NT2/D1 (cell line): ENCODE data around the gene LIX1.
"Not testable (repeated sequence)": the region's sequence is repeated elsewhere in the genome, so short reads cannot be mapped to it uniquely, and the experiment has no call there.

Experiments used
- DNase-seq: peaks from one replicate; pipeline ENCODE4 v3.0.0-alpha.2; 2011; ENCODE audit warnings: low read depth, low spot score
- H3K27me3 ChIP-seq: 2 replicates; pipeline ENCODE4 v1.6.0; 2011; ENCODE audit warnings: mild to moderate bottlenecking; ENCODE audit not compliant: insufficient read length, insufficient read depth
- H3K36me3 ChIP-seq: 2 replicates; pipeline ENCODE4 v1.6.1; 2011; ENCODE audit warnings: mild to moderate bottlenecking, low read length, mixed read lengths; ENCODE audit not compliant: insufficient read depth, insufficient read length
- H3K4me1 ChIP-seq: 2 replicates; pipeline ENCODE4 v1.5.1; 2011; ENCODE audit not compliant: insufficient read depth, insufficient read length
- H3K4me3 ChIP-seq: 2 replicates; pipeline ENCODE4 v1.5.1; 2011; ENCODE audit warnings: low read depth; ENCODE audit not compliant: insufficient read length
- H3K9ac ChIP-seq: 2 replicates; pipeline ENCODE4 v1.6.0; 2011; ENCODE audit warnings: low read depth; ENCODE audit not compliant: insufficient read length
- H3K9me3 ChIP-seq: 2 replicates; pipeline ENCODE4 v1.5.1; 2011; ENCODE audit warnings: mild to moderate bottlenecking, low read length; ENCODE audit not compliant: insufficient read depth
- SUZ12 ChIP-seq: IDR thresholded peaks from 2 replicates; pipeline ENCODE4 v1.6.1; 2011; ENCODE audit not compliant: insufficient read length, insufficient read depth; ENCODE audit errors: extremely low read depth
- YY1 ChIP-seq: IDR thresholded peaks from 2 replicates; pipeline ENCODE4 v1.6.1; 2011; ENCODE audit not compliant: insufficient read length, insufficient read depth
- ZNF274 ChIP-seq: IDR thresholded peaks from 2 replicates; pipeline ENCODE4 v1.6.1; 2011; ENCODE audit warnings: mild to moderate bottlenecking, low read depth, low read length

The LIX1 gene

GRCh38 chr5:97090944-97091343 is 51.5 kb downstream of the LIX1 start:
- H3K4me1 ChIP-seq, result no peaks in the 10 kb centered on the region
- H3K27me3 ChIP-seq, result no peaks in the 10 kb centered on the region
- TF ChIP-seq YY1, result no peak
- TF ChIP-seq SUZ12, result no peak
- no peak for TF ChIP-seq ZNF274
- no peaks in the 10 kb centered on the region for H3K36me3 ChIP-seq
- no peak overlapping the region for H3K4me3 ChIP-seq
- H3K9ac ChIP-seq, result no peak overlapping the region
- DNase-seq, result no peak
- peaks cover 7% of the 10 kb centered on the region; the same call in 1 of the 2 replicates for H3K9me3 ChIP-seq

DNA sequence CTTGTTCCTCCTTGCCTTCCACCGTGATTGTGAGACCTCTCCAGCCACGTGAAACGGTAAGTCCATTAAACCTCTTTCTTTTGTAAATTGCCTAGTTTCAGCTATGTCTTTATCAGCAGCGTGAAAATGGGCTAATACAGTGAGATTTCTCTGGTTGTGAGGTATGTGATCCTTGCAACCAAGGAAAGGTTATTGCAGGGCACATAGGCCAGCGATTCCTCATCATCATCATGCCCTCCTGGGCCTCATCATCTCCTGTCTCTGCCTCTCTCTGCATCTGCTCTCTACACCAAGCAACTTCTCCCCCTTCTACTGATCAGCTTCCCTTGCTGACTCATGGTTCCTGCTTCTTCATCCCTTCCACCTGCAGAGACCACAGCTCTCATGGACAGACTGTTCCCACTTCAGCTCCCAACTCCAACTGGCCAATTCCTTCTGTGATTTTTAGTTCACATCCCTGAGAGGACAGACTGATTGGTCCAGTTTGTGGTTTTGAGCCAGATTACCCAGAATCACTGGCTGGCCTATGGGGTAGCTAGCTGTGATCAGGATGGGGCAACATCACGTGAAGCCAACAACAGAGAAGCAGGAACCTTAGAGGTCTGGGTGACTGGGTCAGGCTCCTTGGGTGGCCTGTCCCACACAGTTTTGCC is 53.1 kb downstream of the LIX1 start:
- Histone ChIP-seq H3K4me1 (no peaks in the 10 kb centered on the region), H3K4me3 (no peak overlapping the region), H3K27me3 (no peaks in the 10 kb centered on the region), H3K9ac (no peak overlapping the region), H3K36me3 (no peaks in the 10 kb centered on the region), H3K9me3 (peaks cover 24% of the 10 kb centered on the region; the same call in 1 of the 2 replicates)
- TF ChIP-seq SUZ12, result no peak
- no peak for DNase-seq

DNA sequence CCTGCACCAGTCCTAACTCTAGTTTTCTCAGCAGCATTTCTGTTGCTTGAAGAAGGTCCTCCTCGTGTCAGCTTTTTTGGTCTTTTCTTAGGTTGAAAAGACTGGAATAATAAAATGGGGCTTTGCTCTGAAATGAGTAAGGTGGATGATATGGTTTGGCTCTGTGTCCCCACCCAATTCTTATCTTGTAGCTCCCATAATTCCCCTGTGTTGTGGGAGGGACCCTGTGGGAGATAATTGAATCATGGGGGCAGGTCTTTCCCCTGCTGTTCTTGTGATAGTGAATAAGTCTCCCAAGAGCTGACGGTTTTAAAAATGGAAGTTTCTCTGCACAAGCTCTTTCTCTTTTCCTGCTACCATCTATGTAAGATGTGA is 53.6 kb downstream of the LIX1 start:
- Histone ChIP-seq H3K36me3 (no peaks in the 10 kb centered on the region), H3K4me1 (no peaks in the 10 kb centered on the region), H3K27me3 (no peaks in the 10 kb centered on the region), H3K9ac (no peak overlapping the region), H3K9me3 (peaks cover 24% of the 10 kb centered on the region; the same call in 1 of the 2 replicates), H3K4me3 (no peak overlapping the region)
- TF ChIP-seq ZNF274 (no peak), SUZ12 (no peak), YY1 (no peak)
- DNase-seq, result no peak

GRCh38 chr5:97087138-97087537 is 55.3 kb downstream of the LIX1 start:
- Histone ChIP-seq H3K4me3 (no peak overlapping the region), H3K9ac (no peak overlapping the region), H3K9me3 (peaks cover 24% of the 10 kb centered on the region; the same call in 1 of the 2 replicates), H3K4me1 (no peaks in the 10 kb centered on the region), H3K36me3 (no peaks in the 10 kb centered on the region), H3K27me3 (no peaks in the 10 kb centered on the region)
- DNase-seq, result no peak
- TF ChIP-seq ZNF274 (no peak), SUZ12 (no peak), YY1 (no peak)

DNA sequence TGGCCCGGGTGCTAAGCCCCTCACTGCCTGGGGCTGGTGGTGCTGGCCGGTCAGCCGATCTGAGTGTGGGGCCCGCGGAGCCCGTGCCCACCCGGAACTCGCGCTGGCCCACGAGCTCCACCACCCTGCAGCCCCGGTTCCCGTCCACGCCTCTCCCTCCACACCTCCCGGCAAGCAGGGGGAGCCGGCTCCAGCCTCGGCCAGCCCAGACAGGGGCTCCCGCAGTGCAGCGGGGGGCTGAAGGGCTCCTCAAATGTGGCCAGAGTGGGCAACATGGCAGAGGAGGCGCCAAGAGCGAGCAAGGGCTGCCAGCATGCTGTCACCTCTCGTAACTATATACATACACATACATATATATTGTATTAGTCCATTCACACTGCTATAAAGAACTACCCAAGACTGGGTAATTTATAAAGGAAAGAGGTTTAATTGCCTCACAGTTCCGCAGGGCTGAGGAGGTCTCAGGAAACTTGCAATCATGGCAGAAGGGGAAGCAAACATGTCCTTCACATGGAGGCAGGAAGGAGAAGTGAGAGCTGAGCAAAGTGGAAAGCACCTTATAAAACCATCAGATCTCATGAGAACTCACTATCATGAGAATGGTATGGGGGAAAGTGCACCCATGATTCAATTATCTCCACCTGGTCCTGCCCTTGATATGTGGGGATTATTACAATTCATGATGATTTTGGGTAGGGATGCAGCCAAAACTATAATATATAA is 56.8 kb downstream of the LIX1 start:
- no peak for DNase-seq
- H3K4me3 ChIP-seq, result no peak overlapping the region
- TF ChIP-seq SUZ12, result no peak

GRCh38 chr5:97084782-97085458 is 57.5 kb downstream of the LIX1 start:
- not testable (repeated sequence) for H3K4me1 ChIP-seq, DNase-seq, H3K36me3 ChIP-seq, H3K27me3 ChIP-seq, H3K9ac ChIP-seq, H3K4me3 ChIP-seq
- H3K9me3 ChIP-seq, result peaks cover 24% of the 10 kb centered on the region; the same call in 1 of the 2 replicates

More for the DNA sequence above, 56.8 kb downstream of the LIX1 start:
- Histone ChIP-seq H3K9ac (no peak overlapping the region), H3K9me3 (peaks cover 24% of the 10 kb centered on the region; the same call in 1 of the 2 replicates), H3K27me3 (no peaks in the 10 kb centered on the region), H3K4me1 (no peaks in the 10 kb centered on the region), H3K36me3 (no peaks in the 10 kb centered on the region)

DNA sequence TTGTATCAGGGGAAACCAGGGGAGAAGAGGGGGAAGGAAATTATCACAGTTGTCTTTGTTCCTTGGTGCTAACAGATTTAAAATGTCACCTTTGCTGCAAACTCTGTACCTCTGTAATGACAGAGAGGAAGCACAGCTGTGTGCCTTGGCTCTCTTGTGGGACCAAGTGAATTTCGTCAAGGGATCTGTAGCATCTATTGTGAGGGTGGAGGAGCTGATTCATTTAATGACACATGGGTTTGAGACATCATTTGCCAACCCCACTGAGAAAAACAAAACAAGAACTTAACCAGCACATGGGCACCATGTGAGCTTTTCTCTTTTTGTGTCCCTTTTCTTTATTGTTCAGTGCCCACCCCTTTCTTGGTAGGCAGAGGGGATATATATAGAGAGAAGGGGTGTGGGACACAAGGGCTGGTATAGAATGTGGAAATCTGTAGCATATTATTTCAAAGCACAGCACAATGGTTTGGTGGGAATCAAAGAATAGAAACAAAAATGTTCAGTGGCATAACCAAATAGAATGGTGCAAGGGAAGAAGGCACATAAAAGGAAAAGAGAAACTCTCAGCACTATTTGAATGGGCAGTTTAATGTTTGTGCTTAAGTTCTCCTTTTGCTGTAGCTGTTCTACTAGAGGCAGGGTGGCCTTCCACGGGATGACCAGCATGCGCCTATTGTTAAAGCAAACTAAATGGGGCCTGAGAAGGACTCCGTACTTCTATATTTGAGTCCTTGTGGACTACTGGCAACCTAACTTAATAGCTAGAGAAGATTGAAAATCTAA is 63.3 kb downstream of the LIX1 start:
- H3K9ac ChIP-seq, result no peak overlapping the region
- no peak for DNase-seq
- H3K9me3 ChIP-seq, result no peaks in the 10 kb centered on the region
- H3K27me3 ChIP-seq, result no peaks in the 10 kb centered on the region
- H3K4me3 ChIP-seq, result no peak overlapping the region
- no peaks in the 10 kb centered on the region for H3K4me1 ChIP-seq
- no peaks in the 10 kb centered on the region for H3K36me3 ChIP-seq
- no peak for TF ChIP-seq ZNF274
- TF ChIP-seq YY1, result no peak
- no peak for TF ChIP-seq SUZ12
